Stimulated activated naive CD4-positive, alpha-beta T cell treated with Interleukin-2 at 50 U/mL for 16 hours (primary cell): ENCODE results near the gene BACH2.
A peak's percentile ranks its signal among the peaks of the same experiment; 100 is the strongest.

Source experiments
- DNase-seq: peaks from one replicate; lab custom pipeline; 2025; lab: John Stamatoyannopoulos, UW

Gene BACH2

DNA sequence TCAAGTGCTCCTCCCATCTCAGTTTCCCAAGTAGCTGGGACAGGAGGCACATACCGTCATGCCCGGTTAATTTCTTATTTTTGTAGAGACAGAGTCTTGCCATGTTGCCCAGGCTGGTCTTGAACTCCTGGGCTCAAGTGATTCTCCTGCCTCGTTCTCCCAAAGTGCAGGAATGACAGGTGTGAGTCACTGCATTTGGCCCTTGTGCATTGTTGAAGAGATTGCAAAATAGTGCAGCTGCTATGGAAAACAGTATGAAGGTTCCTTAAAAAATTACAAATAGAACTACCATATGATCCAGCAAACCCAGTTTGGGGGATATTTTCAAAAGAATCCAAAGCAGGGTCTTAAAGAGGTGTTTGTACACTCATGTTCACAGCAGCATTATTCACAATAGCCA lies 333.3 kb downstream of the BACH2 start:
- DNase-seq: no peak

- no peak for DNase-seq
Measured at GRCh38 chr6:89961481-89961880, 335.2 kb downstream of the BACH2 start.

GRCh38 chr6:89959883-89960282 lies 336.8 kb downstream of the BACH2 start:
- DNase-seq: no peak

DNA sequence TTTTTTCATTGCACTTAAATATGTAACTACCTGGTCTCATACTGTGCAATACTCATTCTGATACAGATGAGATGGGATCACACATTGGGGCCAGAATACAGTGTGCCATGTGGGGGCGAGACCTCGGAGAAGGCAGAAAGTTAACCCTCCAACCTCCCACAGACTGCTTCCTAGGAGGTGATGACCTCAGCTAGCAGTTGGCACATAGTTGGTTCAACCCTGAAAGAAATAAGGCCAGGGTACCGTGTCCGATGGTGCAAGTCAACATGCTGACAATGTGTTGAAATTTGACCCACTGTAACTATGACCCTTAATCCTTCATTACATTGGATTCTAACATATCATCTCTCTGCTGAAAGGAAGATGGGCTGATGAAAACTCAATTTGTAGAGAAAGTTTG lies 340.5 kb downstream of the BACH2 start:
- peak; percentile 25 for DNase-seq

- DNase-seq: no peak
Measured at GRCh38 chr6:89955364-89955763, 341.3 kb downstream of the BACH2 start.

DNA sequence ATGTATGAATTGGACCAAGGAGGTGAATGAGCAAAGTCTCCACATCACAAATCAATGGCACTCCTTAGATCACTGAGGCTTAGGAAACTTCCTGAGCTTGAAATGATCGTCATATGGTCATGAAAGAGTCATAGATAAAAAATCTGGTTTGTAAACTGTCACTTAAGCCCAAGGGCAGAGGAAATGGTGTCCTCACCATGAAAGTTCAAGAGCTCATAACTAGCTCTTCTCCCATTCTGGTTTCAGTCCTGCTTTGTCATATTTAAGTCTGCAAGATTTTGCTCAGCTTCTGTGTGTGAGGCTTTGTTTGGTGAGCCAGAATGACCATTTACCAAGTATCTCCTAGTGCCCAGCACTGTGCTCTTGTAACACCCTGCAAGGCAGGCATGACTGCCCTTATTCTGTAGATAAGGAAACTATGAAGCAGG lies 341.9 kb downstream of the BACH2 start:
- no peak for DNase-seq

GRCh38 chr6:89952686-89953085 lies 344.0 kb downstream of the BACH2 start:
- DNase-seq: peak; percentile 35

DNA sequence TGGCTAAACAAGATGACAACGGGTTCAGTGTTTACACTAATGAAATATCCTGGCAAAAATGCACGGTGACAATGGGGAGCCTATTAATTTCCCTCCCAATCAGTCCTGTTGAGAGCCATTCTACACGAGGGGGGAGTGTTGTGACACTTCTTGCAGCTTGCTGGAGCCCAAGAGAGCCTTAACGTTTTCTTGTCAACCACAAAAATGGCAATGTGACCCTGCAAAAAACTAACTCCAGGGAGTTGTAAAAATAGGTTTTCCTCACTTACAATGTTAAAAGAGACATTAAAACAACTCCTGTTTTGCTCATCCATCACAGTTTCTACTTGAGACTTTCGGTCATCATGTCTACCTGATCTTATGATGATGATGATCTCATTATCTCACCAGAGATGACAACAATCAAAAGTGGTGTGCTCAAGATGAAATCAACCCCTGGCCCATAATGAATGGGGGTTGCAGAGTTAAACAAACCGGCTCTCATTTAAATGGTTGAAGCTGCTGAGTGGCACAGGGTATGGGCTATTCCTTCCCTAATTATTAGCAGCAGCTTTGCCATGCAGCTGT lies 344.5 kb downstream of the BACH2 start:
- DNase-seq: no peak

- no peak for DNase-seq
Measured at GRCh38 chr6:89951574-89952104, 345.0 kb downstream of the BACH2 start.

- no peak for DNase-seq
Measured at GRCh38 chr6:89950879-89951391, 345.7 kb downstream of the BACH2 start.

DNA sequence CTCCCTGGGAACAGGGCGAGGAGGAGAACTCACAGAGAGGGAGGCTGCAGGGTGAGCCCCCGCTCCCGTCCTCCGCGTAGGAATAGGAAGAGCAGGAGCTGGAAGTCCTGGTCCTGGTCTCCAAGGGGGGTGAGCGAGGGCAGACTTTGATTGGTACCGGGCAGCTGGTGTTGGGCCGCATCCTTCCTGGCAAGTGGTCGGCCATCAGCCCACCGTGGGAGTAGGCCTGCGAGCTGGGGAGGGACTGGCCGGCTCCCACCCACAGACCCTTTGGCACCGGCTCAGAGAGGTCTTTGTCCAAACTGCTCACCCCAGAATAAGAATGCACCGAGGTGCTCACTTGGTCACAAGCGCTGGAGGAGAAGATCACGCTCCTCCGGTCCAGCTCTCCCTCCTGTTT lies 346.2 kb downstream of the BACH2 start:
- DNase-seq: no peak

GRCh38 chr6:89948876-89949275 lies 347.8 kb downstream of the BACH2 start:
- no peak for DNase-seq

DNA sequence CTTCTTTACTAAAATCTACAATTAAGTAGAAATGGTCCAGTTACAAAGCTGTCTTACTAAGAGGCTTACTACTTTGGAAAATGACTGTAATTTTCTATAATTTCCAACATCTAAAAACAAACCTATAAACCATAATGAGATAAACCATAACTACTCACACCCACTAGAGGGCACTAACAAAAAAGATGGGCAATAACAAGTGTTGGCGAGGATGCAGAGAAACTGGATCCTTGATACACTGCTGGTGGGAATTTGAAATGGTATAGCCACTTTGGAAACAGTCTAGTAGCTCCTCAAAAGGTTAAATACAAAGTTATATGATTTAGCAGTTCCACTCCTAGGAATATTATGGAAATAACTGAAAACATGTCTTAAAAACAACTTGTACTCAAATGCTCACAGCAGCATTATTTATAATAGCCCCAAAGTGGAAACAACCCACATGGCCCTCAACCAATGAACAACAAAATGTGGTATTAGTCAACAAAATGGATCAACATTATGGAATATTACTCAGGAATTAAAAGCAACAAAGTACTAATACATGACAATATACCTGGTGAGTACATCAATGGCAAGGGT lies 351.7 kb downstream of the BACH2 start:
- no peak for DNase-seq

GRCh38 chr6:89944181-89944755 lies 352.4 kb downstream of the BACH2 start:
- no peak for DNase-seq

DNA sequence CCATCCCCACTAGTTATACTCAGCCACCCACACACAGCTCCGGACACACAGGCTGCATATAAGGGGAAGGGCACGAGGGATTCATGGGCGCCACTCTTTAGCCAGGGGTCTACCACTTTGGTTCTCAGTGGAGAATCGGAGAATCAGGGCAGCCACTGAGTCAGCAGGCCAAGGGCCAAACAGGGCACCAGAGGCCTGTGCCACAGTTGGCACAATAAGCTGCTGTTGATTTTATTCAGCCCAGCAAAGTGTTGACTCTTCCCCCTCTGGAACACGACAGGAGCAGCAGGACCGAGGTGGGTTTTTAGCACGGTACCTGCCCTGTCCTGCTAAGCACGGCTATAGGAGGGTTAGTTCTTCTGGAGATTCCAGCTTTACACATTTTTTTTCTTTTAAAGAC lies 354.0 kb downstream of the BACH2 start:
- DNase-seq: no peak

DNA sequence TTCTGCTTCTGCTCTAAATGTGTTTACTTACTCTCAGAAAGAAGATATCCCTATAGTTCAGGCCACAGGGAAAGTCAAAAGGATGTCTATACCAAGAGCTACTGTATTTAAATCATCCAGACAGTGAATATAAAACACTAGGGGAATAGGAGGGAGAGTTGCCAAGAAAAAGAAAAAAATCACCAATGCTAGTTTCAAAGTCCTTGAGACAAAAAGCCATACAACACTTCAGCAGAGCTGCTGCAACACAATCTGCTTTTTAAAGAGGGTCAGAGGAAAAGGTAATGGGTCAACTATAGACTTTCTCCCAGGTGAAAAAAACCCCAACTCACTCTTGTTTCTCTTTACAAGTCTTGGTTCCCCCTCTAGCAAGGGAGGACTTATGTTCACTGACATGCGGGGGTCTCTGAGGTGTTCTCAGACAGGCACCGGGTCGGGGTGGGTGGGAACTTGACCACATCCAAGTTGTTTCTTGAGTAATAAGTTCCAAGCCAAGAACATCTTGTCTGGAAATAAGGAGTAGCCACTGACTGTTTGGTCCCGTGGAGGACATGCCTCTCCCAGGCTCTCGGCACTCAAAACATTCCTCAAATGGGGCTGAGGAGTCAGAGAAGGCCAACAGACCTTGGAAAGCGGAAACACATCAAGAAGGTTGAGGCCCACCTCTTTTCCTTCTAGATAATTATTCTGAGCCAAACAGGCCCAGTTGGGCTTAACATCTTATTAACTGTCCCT lies 354.7 kb downstream of the BACH2 start:
- no peak for DNase-seq

DNA sequence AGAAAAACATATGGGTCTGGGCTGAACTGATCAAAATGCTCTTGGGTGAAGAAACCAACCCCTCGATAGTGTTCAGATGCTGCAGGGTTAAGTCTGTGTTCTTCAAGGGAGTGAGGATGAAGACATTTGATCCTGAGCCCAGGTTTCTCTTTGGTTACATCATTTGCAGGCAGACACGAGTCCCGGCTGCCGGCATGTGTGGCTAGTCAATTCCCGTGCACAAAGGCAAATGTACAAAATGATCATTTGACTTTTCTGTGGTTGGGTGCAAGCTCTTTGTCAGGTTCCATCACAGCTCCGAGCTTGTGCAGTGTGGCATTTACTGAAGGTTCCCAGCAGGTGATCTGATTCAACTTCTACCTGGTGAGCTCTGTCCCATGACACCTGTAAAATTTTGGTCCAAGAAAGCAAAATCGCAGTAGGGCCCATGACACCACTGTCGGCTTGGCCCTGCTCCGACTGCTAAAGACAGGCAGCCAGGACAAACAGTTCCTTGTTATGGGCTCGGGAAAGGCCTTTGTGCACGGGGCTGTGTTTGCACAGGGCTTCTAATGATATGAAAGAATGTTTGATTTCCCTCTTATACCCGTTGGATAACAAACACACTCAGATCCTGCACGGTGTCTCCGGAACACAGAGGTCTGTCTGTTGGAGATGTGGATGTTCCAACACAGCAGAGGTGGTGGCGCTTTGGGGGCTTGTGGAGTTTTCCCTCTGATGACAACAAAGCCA lies 355.4 kb downstream of the BACH2 start:
- DNase-seq: no peak

DNA sequence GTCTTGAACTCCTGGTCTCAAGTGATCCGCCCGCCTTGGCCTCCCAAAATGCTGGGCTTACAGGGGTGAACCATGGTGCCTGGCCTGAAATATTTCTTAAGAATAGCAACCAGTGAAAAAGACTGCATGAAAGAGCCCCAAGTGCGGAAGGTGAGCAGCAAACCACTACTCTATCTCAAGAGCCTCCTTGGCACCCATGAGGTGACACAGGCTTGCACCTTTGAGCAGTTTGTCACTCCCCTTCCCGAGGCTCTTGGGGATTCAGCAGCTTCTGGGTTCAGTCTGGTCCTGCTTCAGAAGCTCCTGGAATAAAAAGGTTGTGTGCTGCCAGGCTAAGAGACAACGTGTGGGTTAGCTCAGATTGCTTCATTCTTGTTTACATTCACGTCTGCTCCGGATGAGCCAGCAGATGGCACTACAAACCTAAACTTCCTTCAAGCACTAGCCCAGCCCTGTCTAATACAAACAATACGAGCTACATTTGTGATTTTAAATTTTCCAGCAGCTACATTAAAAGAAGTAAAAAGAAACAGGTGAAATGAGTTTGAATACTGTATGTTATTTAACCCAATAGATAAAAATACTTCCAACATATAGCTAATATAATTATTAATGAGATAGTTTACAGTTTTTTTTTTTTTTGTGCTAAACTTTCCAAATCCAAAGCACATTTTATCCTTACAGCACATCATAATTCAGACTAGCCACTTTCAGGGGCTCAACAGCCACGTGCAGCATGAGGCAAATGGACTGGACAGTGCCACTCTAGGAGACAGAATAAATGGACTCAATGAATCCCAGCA lies 356.2 kb downstream of the BACH2 start:
- DNase-seq: peak; percentile 52

DNA sequence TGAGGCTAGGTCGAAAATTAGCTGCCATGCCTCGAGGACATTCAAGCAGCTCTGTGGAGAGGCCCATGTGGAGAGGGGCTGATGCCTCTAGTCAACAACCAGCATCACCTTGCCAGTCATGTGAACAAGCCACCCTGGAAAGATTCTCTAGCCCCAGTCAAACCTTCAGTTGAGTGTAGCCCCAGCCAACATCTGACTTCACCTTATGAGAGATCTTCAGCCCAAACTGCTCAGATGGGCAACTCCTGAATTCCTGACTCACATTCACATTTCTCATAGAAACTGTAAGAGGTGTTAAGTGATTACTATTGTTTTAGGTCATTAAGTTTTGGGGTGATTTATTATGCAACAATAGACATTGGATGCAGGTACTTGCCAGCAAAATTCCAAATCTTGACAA lies 357.5 kb downstream of the BACH2 start:
- no peak for DNase-seq

- DNase-seq: no peak
Measured at GRCh38 chr6:89938014-89938413, 358.6 kb downstream of the BACH2 start.

DNA sequence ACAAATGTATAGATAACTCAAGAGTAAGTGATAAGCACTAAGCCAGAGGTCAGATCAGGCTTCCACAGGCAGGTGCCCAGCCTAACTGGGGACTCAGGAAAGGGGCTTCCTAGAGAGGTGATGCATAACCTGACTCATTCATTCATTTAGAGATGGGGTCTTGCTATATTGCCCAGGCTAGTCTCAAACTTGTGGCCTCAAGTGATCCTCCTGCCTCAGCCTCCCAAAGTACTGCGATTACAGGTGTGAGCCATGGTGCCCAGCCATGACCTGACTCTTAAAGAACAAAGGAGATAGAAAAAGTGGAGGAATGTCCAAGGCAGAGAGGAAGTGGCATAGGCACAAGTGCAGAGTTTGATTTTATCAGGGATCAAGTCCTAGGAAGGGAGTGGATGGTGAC lies 360.5 kb downstream of the BACH2 start:
- no peak for DNase-seq
